Hepatic stellate cell (primary cell): Measurements from ENCODE around the gene RGL2.
"Not testable (repeated sequence)": the region's sequence is repeated elsewhere in the genome, so short reads cannot be mapped to it uniquely, and the experiment has no call there.

Experiments
- DNase-seq: peaks from one replicate; pipeline ENCODE4 v3.0.0; 2011; ENCODE audit warnings: low spot score

Gene RGL2

DNA sequence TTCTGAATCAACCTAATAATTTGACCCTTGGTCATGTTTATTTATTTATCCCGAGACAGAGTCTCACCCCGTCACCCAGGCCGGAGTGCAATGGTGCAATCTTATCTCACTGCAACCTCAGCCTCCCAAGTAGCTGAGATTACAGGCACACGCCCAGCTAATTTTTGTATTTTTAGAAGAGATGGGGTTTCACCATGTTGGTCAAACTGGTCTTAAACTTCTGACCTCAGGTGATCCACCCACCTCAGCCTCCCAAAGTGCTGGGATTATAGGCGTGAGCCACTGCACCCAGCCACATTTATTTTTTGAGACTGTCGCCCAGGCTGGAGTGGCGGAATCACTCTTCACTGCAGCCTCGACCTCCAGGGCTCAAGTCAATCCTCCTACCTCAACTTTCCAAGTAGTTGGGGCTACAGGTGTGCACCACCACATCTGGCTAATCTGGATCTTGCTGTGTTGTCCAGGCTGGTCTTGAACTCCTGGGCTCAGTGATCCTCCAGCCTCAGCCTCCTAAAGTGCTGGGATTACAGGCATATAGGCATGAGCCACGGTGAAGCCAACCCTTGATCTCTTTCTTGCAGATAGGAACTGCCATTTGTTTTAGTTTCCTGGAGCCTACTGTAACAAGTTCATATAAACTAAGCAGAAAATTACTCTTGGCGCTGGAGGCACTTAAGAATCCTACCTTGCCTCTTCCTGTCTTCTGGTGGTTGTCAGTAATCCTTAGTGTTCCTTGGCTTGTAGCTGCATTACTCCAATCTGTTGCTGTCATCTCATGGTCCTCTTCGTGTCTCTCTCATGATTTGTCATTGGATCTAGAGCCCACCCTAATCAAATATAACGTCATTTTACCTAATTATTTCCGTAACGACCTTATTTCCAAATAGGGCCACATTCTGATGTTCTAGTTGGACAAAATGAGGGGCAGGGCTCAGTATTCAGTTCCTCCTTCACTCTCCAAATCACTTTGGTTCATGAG, 24.5 kb downstream of the RGL2 start:
- no peak for DNase-seq

DNA sequence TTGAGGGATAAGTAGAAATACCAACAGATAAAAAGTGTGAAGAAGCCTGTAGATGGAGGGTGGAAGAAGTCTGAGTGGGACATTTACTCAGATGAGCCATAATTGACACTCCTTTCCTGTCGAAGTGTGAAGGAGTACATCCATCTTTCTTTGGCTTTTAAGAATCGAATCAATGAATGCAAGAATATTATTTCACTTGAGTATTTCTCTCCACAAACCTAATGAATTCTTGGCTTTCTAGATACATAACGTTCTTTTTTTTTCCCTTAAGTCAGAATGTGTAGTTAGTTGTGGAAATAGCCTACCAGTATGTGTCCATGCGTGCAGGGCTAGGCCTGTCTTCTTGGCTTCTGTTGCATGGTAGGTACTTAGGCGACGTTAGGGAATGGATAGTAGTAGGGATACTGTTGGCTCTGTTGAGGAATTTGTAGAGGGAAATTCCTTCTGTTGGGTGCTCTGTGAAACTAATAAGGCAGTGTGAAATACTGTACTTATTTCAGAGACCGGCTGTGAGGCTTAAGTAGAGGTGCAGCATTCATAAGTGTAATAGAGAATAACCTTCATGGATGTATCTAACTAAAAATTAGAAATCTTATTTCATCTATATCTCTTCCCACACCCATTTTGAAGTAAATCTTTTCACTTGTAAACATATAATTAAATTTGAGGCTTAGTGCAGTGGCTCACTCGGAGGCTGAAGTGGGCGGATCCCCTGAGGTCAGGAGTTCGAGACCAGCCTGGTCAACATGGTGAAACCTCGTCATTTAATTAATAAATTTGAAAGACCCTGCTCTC, 25.4 kb downstream of the RGL2 start:
- no peak for DNase-seq

DNA sequence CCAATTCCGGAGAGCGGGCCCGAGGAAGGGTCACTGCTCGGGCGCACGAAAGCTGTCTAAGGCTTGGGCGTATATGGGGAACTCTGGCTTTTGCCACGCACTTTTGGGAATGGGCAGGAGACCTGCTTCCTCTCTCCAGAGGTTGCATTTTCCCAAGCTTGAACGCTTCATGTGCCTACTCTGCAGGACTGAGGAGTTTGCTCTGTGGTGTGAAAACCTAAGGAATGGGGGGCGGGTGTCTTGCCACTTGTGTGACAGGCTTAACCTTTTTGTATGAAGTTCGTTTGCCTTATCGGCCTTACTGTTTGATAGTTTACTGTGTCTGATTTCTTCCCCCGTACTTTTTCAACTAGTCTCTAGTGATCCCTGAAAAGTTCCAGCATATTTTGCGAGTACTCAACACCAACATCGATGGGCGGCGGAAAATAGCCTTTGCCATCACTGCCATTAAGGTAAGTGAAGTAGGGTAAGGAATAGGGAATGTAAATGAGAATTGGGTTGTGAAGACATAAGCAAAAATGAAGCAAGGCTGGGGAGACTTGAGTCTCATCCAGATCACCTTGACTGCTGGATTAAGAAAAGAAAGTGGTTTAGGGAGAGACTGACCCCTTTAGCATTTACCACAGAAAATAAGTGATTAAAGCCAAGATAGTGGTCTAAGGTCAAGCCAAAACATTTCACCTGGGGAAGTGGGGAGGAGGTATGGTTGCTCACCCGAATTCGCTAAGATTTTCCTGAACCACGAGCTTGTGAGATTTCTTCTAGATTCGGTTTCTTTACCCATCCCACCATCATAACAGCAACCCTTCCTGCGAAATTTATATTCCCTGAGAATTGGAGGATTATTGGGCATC, 26.2 kb downstream of the RGL2 start:
- no peak for DNase-seq

DNA sequence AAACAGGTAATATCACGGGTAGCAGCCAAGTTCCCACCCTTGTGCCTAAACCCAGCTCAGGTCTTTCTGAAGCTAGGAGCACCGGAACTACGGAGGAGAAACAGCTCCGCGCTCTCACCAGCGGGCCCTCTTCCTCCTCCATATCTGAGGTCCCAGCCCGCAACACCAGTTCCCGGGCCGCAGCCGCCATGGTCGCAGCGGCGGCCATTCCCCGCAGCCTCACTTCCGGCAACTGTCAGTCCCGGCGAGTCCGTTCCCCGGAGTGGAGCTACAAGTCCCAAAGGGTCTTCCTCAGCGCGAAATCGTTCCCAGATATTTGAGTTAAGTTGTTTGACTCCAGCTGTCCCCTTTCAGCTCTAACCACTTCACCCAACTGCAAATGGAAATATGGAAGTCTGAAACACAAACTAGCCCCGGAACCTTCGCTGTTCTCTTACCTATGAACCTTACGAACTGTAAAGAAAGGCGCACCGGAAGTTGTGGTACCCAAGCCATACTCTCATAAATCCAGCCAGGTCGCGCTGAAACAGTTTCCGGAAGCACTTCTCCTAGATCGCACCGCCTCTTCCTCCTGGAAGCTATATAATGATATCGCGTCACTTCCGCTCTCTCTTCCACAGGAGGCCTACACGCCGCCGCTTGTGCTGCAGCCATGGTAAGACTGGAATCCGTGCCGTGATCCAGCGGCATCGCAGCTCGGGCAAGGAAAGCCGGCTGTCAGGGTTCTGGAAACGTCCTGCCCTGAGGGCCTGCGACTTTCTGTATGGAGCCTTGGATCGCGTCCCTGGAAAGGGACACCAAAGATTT, 27.1 kb downstream of the RGL2 start, which contains the start of the genes RPS18 and VPS52:
TSS of gene RPS18 (plus strand) at position 608 of the 807 bp plus-strand sequence. CDS start at position 653, 45 bp downstream.
TSS of gene VPS52 (minus strand) at position 409 of the 807 bp plus-strand sequence. CDS start at position 208, 201 bp downstream.
- peak; percentile 89 for DNase-seq

DNA sequence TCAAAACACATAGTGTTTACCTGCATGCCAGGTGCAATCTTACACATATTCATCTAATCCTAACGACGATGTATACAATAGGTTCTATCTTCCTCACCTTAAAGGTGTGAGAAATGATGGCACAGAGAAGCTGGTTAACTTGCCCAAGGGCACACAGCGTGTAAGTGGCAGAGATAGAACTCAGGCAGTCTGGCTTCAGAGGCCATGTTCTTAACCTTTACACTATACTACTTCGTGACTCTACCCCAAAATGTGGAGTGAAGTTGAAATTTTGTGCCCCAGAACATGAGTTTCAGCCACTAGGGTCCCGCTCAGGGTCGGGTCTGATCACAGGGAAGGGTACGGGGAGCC, 27.6 kb downstream of the RGL2 start:
- DNase-seq: no peak

DNA sequence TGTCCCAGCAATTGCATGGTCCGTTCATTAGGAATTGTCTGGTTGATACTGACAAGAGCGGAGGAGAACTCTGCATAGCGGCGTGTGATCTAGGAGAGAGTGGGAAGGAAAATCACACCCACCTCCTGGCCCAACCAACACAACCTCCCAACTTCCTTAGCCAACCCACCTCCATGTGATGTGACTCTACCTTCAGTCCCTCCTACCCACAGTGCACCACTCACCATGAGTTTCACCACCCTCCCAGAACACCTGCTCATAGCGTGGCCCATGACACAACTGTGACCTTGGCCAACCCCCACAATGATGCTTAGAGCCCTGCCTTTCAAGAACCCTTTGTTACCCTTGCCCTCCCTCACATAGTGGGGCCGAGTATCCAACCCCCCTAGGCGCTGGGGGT, 34.7 kb downstream of the RGL2 start:
- DNase-seq: no peak

DNA sequence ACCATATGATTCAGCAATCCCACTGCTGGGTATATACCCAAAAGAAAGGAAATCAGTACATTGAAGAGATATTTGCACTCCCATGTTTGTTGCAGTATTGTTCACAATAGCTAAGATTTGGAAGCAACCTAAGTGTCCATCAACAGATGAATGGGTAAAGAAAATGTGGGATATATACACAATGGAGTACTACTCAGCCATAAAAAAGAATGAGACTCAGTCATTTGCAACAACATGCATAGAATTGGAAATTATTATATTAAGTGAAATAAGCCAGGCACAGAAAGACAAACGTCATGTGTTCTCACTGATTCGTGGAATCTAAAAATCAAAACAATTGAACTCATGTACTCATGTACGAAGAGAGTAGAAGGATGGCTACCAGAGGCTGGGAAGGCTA, 36.3 kb downstream of the RGL2 start:
- not testable (repeated sequence) for DNase-seq

DNA sequence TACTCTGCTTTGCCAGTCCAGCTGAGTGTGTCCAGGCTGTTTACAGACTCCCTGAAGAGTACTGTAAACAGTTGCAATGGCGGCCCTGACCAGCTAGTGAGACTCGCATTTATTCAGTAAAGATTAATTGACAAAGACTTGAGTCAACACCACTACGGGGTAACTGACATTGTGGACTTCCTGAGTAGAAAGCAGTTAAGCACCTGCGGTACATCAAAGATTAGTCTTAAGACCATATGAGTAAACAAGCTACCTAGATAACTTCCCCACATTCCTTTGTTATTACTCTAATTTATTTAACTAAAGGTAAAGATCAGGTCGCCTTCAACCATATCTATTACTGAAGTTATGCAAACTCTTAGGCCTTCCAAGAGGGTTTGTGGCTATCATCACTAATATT, 39.7 kb downstream of the RGL2 start:
- DNase-seq: no peak

DNA sequence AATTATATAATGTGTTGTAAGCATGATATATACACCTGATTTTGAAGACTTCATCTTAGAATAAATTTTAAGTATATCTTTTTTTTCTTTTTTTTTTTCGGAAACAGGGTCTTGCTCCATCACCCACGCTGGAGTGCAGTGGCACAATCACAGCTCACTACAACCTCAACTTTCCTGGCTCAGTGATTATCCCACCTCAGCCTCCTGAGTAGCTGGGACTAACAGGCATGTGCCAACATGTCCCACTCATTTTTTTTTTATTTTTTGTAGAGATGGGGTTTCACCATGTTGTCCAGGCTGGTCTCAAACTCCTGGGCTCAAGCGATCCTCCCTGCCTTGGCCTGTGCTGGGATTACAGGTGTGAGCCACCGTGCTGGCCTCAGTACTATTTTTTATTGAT, 44.2 kb downstream of the RGL2 start:
- DNase-seq: no peak

DNA sequence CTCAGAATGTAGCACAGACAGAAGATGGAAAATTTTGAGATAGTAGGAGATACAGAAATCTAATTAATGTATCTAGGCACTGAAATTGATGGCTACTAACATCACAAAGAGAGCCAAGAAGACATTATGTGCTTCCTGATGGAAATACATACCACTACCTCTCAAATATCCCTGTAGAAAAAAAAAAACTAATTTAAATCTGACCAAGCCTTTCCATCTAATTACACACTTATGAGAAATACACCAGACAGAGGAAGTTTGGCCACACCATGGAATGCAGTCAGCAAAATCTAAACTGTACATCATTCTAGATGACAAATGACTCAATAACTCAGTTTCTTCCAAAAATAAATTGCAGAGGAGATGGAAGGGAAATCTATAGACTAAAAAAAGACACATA, 46.0 kb downstream of the RGL2 start:
- no peak for DNase-seq

DNA sequence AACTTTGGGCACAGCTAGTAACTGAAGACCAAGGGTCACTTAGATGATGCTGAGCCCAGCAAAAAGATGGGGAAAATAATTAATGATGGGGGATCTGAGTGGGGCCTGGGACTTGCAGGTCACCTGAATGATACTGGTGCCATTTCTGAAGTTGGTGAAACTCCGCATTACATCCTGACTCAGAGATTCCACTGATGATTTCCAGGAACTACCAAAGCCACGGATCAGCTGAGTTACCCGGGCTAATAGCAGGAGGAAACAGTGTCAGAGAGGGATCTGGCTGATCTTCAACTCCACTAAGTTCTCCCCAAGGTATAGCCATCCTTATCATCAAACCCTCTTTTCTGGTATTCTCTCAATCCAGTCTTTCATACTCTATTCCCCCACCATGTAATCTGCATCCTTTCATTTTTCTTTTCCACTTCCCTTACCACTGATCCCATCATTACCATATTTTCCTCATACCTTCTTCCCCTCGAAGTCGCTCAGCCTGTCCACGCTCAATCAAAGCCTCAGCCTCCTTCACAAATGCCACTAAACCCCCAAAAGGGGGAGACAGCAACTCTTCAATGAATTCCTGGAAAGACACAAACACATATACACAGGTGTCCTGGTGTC, 47.2 kb downstream of the RGL2 start:
- no peak for DNase-seq

DNA sequence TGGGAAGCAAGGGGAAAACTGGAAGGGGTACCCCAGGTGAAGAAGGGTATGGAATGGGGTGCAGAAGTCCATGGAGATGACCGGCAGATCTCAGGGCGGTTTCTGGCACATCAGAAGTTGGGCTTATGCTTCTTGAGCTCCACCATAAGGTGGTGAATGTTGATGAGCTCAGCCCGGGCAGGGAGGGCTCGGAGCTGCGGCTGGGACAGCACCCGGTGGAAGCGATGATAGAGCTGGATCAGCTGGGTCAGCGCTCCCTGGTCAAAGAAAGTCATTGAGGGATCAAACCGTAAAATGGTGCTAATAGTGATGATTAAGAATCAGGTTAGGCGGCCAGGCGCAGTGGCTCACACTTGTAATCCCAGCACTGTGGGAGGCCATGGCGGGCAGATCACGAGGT, 48.0 kb downstream of the RGL2 start:
- DNase-seq: no peak

DNA sequence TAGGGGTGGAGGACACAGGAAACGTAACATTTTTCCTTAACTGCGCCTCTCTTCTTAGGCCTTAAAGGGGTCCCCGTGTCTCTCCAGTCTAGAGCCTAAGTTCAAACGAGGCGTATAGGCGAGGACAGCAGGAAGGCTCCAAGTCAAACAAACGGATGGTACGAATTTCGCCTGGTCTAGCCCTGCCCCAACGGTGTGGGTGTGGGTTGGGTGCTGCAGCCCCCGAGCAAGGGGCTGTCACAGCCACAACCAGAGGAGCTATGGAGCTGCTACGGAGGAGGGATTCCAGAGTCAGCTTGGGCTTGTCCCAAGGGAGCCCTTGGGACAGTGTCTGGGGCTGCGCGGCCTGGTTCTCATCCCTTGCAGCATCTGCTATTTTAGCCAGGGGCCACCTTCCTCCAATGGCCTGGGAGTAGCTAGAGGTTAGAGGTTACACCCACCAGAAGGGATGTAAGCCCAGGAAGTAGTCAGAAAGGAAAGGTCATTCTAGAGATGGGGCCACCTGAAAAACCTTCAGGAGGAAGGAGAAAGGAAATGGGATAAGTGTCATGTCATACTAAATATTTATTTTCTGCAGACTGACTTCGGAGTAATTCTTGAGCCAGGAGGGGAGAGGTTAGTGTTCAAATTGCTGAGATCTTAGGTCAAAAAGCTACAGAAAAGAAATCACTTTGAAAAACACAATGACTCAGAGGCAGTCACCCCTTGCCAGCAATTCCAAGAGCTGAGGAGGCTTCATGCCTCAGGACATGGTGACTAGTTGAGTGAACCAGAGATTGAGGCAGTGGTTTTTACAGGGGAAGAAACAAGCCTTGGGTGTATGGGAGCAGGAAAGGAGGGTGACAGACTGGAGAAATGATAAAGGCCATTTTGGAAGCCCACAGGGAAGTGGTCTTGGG, 48.8 kb downstream of the RGL2 start:
- peak; percentile 50 for DNase-seq

DNA sequence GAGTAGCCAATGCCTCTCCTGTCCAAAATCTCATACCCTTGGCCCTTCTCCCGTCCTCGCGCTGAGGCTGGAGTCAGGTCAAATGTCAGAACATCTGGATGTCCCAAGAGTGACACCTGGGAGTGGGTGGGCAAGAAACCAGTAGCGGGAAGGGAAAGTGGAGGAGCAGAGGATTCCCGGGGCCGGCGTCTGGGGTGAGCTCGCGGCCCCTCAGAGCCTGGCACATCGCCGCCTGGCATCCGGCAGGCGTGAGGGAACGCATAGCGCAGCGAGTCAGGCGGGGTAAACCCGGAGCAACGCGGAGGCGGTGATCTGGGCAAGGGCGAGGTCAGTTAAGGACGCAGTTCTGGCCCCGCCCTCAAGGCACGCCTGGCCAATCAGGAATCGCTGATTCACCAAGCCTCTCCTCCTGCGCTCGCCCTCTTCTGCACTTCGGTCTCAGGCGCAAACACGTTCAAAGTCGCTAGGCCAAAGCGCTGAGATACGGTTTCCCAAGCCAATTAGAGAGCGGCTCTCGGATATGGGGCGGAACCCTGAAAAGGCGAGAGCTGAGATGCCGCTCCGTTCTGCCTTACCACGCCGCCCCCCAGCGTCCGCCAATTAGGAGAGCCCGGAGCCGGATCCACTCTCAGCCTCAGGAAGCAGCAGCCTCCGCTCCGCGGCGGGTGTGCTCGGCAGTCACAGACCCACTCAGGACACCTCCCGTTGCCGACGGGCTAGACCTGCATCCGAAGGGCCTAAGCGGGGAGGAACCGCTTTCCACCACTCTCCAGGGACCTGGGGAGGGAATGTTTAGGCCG, 49.6 kb downstream of the RGL2 start:
- peak; percentile 89 for DNase-seq

DNA sequence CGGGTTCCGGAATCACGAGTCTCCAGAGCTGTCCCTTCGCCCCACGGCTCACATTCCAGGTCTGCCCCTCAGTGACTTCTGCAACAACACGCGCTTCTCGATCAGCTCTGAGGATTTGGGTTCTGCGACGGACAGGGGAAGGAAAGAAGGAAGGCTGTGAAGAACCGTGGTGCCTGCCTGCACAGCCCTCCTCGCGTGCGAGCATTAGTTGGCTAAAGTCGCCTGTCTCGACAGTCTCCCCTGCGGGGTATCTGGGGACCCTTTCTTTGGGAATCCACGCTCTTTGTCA, 50.2 kb downstream of the RGL2 start:
- DNase-seq: no peak

DNA sequence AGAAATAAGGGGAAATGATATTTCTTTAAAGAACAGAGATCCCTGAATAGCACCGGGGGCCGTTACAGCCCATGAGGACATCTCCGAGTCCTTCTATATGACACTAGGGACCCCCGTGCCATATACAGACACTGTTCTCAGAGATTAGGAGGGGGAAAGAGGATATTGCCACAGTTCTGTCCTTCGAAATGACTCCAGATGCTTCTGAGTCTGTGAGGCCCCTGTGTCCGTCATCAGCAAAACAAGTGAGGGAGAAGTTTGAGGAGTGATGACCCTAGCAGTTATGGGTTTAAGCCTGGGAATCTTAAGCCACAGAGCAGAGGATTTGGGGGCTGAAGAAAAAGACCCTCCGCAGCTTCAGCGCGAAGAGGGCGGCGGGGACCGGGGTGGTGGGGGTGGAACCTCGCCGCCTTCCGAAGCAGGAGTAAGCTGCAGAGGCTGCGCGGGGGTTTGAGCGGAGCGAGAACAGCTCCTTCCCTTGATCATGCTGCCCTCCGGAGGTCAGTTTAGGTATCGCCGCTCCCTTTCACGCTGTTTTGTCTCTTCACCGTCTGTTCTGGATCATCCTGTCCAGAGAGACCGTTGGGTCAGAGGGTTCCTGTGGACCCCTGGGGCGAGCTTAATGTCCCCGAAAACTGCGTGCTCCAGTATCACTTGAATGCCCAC, 50.6 kb downstream of the RGL2 start:
- peak; percentile 50 for DNase-seq

DNA sequence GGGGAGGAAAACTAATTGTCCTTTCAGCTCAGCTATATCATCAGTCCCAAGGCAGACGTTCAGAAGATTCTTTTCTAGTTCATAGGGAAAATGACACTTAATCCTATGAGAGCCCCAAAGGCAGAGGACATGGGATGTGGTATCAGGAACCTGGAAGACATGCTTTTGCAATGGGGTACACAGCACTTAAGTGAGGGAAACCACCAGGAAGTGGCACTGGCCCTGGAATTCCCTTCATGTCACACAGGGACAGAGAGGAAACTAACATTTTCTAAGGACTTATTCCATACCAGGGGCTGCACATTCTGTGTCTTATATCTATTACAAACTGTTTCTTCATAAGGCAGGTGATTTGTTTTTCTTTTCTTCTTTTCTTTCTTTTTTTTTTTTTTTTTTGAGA, 55.3 kb downstream of the RGL2 start:
- DNase-seq: no peak

DNA sequence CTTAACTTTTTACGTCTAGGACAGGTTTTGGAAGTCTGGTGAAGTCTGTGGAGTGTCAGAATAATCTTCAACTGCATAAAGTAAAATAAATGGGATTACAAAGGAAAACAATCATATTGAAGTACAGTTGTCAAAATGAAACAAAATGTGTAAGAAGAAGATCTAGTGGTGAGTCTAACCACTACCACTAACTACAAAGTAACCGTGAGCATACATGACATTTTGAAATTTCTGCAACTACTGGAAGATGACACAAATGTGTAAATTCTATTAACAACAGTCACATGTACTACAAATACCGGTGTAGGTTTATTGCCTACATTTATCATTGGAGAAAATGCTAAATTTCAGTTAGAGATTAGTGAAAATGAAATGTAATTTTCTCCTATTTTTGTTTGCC, 56.8 kb downstream of the RGL2 start:
- no peak for DNase-seq
